ENCODE results near the gene TMEM163. TPM values are rescaled to one million over a fixed set of nuclear protein-coding genes. Genes with fewer than 3 reads are reported as not detected.

Gene TMEM163
- total and polyA plus RNA-seq, 8 donors, result 0.58 to 16.7 (median 3.2) TPM; not detected in 1

DNA sequence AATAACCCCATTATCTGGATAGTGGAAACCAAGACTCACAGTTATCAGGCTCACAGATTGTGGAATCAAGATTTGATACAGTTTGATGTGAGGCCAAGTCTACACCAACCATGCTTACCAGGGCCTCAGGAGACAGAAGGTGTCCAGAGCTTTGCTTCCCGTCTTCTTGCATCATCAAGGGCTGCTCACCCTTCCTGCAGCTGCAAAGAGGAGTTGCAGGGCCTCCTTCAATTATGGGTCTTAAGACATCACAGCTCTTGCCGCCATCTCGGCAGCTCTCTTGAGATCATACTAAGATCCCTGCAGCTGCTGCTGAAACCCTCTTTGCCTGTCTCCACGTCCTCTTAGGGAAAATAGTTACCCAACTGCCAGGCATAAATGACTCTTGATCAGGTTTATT is 288.9 kb downstream of the TMEM163 start:
- H3K4me3 ChIP-seq, result no peak overlapping the region
- no peaks in the 10 kb centered on the region for H3K27me3 ChIP-seq
- H3K36me3 ChIP-seq, result peaks cover 8 to 70% (median 42%) of the 10 kb centered on the region in 4 donors
- no peaks in the 10 kb centered on the region for H3K9me3 ChIP-seq
- TF ChIP-seq POLR2A (IDR thresholded peaks at IDR 0.05) (no peak), EP300 (IDR thresholded peaks at IDR 0.05) (no peak), POLR2AphosphoS5 (IDR thresholded peaks at IDR 0.05) (no peak)
- TF ChIP-seq, protein P1, sequence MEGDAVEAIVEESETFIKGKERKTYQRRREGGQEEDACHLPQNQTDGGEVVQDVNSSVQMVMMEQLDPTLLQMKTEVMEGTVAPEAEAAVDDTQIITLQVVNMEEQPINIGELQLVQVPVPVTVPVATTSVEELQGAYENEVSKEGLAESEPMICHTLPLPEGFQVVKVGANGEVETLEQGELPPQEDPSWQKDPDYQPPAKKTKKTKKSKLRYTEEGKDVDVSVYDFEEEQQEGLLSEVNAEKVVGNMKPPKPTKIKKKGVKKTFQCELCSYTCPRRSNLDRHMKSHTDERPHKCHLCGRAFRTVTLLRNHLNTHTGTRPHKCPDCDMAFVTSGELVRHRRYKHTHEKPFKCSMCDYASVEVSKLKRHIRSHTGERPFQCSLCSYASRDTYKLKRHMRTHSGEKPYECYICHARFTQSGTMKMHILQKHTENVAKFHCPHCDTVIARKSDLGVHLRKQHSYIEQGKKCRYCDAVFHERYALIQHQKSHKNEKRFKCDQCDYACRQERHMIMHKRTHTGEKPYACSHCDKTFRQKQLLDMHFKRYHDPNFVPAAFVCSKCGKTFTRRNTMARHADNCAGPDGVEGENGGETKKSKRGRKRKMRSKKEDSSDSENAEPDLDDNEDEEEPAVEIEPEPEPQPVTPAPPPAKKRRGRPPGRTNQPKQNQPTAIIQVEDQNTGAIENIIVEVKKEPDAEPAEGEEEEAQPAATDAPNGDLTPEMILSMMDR (IDR thresholded peaks at IDR 0.05), result no peak
- intact Hi-C loops (cut with DNase I; ENCODE audit: low total_unique reads), result no loop called here
- 60 to 86% (median 79%) methylated on average over 4 of the region's 4 CpGs for WGBS, 5 donors
- peaks cover 13 to 38% (median 31%) of the 10 kb centered on the region in 4 donors for H3K4me1 ChIP-seq
- no peak for DNase-seq
- H3K27ac ChIP-seq, result peak overlapping the region in 1 of 5 donors; percentile 88

DNA sequence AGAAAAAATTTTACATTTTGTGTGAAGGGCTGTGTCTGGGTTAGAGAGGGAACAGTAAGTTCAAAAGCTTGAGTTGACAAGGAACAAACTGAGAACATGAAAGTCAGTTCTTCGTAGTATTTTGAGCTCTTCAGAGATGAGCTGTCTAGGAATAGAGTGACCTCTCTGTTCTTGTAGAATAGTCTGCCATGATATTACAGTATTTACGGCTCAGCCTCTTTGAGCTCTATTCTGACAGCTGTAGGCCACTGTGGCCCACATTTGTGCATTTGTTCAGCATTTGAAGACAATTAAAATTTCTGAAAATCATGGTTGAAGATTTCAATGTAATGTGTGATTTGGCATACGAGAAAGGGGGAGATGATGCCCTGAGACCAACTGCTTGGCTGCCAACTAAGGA is 292.1 kb downstream of the TMEM163 start:
- H3K27me3 ChIP-seq, result no peaks in the 10 kb centered on the region
- H3K9me3 ChIP-seq, result no peaks in the 10 kb centered on the region
- intact Hi-C loops (cut with DNase I; ENCODE audit: low total_unique reads), result no loop called here
- no peak for DNase-seq
- H3K27ac ChIP-seq, result no peak overlapping the region
- no peak overlapping the region for H3K4me3 ChIP-seq
- H3K36me3 ChIP-seq, result peaks cover 14 to 80% (median 57%) of the 10 kb centered on the region in 4 donors
- no peak for TF ChIP-seq POLR2AphosphoS5 (IDR thresholded peaks at IDR 0.05)
- TF ChIP-seq, protein P1 (IDR thresholded peaks at IDR 0.05), result no peak
- WGBS, 5 donors, result 72 to 77% (median 75%) methylated on average over 3 of the region's 3 CpGs
- H3K4me1 ChIP-seq, result peaks cover 0 to 18% (median 11%) of the 10 kb centered on the region in 4 donors

DNA sequence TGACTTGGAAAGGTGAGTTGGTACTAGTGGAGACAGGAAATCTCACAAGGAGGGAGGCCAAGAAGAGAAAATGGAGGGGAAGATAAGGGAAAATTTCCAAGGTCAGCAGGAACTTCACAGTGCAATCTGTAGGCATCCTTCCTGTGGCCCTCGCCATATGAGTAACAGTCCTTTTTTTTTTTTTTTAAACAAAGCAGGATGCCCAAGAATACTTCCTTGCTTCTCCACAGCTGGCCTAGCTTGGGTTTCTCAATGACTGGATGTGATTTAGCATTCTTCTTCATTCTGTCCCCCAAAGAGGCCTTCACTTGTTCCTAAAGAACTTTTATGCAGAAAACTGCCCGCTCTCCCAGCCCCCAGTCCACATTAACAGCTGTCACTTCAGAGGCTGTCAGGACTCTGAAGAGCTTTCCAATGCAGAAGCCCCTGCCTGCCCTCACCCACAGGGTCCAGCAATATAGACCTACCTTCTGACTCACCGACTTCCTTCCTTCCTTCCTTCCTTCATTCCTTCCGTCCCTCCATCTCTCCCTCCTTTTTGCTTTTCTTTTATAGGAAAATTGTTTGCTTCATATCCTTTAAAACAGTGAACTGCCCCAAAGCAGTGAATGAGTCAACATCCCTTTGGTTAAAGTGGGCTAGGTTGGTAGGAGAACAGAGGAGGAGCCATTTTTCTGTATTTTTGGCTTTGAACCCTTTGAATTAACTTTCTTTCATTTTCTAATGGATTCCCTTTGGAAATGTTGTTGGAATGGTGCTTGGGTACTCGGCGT is 292.9 kb downstream of the TMEM163 start:
- intact Hi-C loops (cut with DNase I; ENCODE audit: low total_unique reads), result no loop called here
- TF ChIP-seq, protein P1 (IDR thresholded peaks at IDR 0.05), result no peak
- no peak for TF ChIP-seq POLR2AphosphoS5 (IDR thresholded peaks at IDR 0.05)
- TF ChIP-seq POLR2A (IDR thresholded peaks at IDR 0.05), result no peak
- no peak for TF ChIP-seq EP300 (IDR thresholded peaks at IDR 0.05)
- 84 to 92% (median 89%) methylated on average over 6 of the region's 6 CpGs for WGBS, 5 donors

DNA sequence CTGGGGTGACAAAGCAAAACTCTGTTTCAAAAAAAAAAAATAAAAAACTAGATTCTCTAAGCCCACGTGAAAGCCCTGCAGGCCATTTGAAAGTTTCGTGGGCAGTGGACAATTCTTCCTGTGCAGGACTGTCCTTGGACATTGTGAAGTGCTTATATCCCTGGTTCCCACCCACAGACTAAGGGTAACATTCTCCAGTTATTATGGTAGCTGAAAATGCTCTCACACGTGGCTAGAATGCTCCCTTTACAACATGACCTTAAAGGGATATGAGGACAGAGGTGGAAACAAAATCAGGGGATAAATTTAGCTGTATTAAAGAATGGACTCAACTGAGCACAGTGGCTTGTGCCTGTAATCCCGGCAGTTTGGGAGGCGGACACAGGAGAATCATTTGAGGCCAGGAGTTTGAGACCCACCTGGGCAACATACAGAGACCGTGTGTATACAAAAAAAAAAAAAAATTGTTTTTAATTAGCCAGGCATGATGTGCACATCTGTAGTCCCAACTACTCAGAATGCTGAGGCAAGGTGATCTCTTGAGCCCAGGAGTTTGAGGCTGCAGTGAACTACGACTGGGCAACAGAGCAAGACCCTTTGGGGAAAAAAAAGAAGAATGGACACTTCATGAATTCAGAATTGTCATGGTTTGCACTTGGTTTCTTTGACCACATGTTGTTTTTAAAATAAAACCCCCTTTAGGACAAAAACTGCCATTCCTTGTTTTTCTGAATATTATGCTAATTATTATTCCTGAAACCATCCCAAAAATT is 297.1 kb downstream of the TMEM163 start:
- H3K4me3 ChIP-seq, result no peak overlapping the region
- H3K36me3 ChIP-seq, result peaks cover 6 to 49% (median 35%) of the 10 kb centered on the region in 4 donors
- intact Hi-C loops (cut with DNase I; ENCODE audit: low total_unique reads), result no loop called here
- H3K4me1 ChIP-seq, result peaks cover 0 to 4% (median 0%) of the 10 kb centered on the region in 4 donors
- WGBS, 5 donors, result 83 to 89% (median 85%) methylated on average over 7 of the region's 7 CpGs
- no peak for DNase-seq
- no peak overlapping the region for H3K27ac ChIP-seq
- no peaks in the 10 kb centered on the region for H3K9me3 ChIP-seq
- H3K27me3 ChIP-seq, result no peaks in the 10 kb centered on the region
- TF ChIP-seq, protein P1 (IDR thresholded peaks at IDR 0.05), result no peak
- TF ChIP-seq POLR2AphosphoS5 (IDR thresholded peaks at IDR 0.05), result no peak
- no peak for TF ChIP-seq POLR2A (IDR thresholded peaks at IDR 0.05)
- TF ChIP-seq EP300 (IDR thresholded peaks at IDR 0.05), result no peak

More for the DNA sequence above, 292.9 kb downstream of the TMEM163 start:
- no peak overlapping the region for H3K27ac ChIP-seq
- H3K4me1 ChIP-seq, result peaks cover 0 to 10% (median 4%) of the 10 kb centered on the region in 4 donors
- no peak for DNase-seq
- no peaks in the 10 kb centered on the region for H3K9me3 ChIP-seq
- no peaks in the 10 kb centered on the region for H3K27me3 ChIP-seq
- H3K4me3 ChIP-seq, result no peak overlapping the region
- H3K36me3 ChIP-seq, result peaks cover 14 to 72% (median 50%) of the 10 kb centered on the region in 4 donors

Measured in stomach (tissue), 9 donors.